Keratinocyte (primary cell): ENCODE results near the gene OR8B8.

ENCODE experiments used
- EZH2 ChIP-seq: IDR thresholded peaks from one replicate; pipeline ENCODE4 v1.6.1; 2012; ENCODE audit warnings: inconsistent platforms, mild to moderate bottlenecking, low read length, moderate library complexity
- TF ChIP-seq, protein P1 (sequence below), 3 experiments: IDR thresholded peaks in 1 of 3; conservative IDR thresholded peaks in 1 of 3; optimal IDR thresholded peaks in 1 of 3; 2 replicates in 2 of 3; 3 replicates in 1 of 3; pipeline versions ENCODE3 to v1.5.1; 2011; ENCODE audit warnings: low read length in 3 of 3, mild to moderate bottlenecking in 3 of 3, moderate library complexity in 2 of 3, control low read depth in 1 of 3, inconsistent platforms in 1 of 3; ENCODE audit not compliant: insufficient read depth in 2 of 3; ENCODE audit errors: extremely low read depth in 1 of 3

DNA sequence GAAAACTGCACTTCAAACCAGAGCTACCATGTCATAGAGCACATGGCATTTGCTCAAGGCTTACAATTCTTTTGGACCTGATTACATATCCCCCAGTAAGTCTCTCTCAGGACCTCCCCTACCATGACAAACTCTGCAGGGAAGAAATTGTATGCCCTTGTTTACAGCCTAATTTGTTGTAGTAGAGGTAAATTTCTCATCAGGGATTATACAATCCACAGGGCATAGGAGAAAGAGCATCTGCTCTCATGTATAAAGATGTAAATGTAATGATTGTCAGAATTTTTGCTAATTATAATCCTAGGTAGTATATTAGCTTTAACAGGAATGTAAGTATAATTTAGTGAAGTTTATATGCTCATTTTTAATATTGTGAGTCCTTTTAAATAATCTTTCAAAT, 46.6 kb downstream of the OR8B8 start, which contains the start of gene OR8B3:
- TF ChIP-seq EZH2, result no peak
- TF ChIP-seq, protein P1, sequence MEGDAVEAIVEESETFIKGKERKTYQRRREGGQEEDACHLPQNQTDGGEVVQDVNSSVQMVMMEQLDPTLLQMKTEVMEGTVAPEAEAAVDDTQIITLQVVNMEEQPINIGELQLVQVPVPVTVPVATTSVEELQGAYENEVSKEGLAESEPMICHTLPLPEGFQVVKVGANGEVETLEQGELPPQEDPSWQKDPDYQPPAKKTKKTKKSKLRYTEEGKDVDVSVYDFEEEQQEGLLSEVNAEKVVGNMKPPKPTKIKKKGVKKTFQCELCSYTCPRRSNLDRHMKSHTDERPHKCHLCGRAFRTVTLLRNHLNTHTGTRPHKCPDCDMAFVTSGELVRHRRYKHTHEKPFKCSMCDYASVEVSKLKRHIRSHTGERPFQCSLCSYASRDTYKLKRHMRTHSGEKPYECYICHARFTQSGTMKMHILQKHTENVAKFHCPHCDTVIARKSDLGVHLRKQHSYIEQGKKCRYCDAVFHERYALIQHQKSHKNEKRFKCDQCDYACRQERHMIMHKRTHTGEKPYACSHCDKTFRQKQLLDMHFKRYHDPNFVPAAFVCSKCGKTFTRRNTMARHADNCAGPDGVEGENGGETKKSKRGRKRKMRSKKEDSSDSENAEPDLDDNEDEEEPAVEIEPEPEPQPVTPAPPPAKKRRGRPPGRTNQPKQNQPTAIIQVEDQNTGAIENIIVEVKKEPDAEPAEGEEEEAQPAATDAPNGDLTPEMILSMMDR (optimal IDR thresholded peaks at IDR 0.05 in 1 of 3, IDR thresholded peaks at IDR 0.05 in 1 of 3, conservative IDR thresholded peaks at IDR 0.05 in 1 of 3; ENCODE audit: extremely low read depth in 1 of 3, insufficient read depth in 2 of 3, low read length in 3 of 3), result no peak
